Measurements from ENCODE around the gene ROR1. TPM values are rescaled to one million over a fixed set of nuclear protein-coding genes. Genes with fewer than 3 reads are reported as not detected.

ROR1 gene
- total and polyA plus RNA-seq, 10 of the 15 experiments (the other 5 are each of a cell fraction or from before 2014, with no cell fraction given), result 0.02 to 0.08 (median 0.05) TPM; not detected in 6

GRCh38 chr1:63988941-63989340 lies 215.1 kb downstream of the ROR1 start:
- in situ Hi-C loops (cut with MboI) (no loop called here), intact Hi-C loops (cut with micrococcal nuclease; ENCODE audit: unreplicated experiment) (no loop called here)
- ATAC-seq, result no peak
- ChIA-PET POLR2A (no interaction called here), RAD21 (ENCODE audit: unreplicated experiment) (no interaction called here), SMC1A (ENCODE audit: uncharacterized antibody, unreplicated experiment) (no interaction called here), CTCF (no interaction called here)
- no peak for TF ChIP-seq SMARCA5 (IDR thresholded peaks at IDR 0.05)
- TF ChIP-seq IRF5 (IDR thresholded peaks at IDR 0.05; ENCODE audit: borderline replicate concordance), result no peak
- Histone ChIP-seq H4K20me1 (ENCODE audit: control insufficient read depth, insufficient read depth) (no peaks in the 10 kb centered on the region), H3K27me3 (replicated peaks in 1 of 2; ENCODE audit: control insufficient read depth in 2 of 2, insufficient read depth in 2 of 2, low read length in 1 of 2) (no peaks in the 10 kb centered on the region), H3K9ac (ENCODE audit: control insufficient read depth, insufficient read depth, low read length) (no peak overlapping the region), H2AFZ (ENCODE audit: control insufficient read depth, low read depth, low read length) (no peak overlapping the region), H3K9me3 (replicated peaks; ENCODE audit: control insufficient read depth, insufficient read depth, low read length) (no peaks in the 10 kb centered on the region), H3K36me3 (ENCODE audit: control insufficient read depth in 2 of 2, insufficient read depth in 2 of 2, low read length in 1 of 2) (no peaks in the 10 kb centered on the region), H3K4me2 (ENCODE audit: control insufficient read depth, insufficient read depth) (no peak overlapping the region), H3K79me2 (ENCODE audit: control insufficient read depth, insufficient read depth, low read length) (no peaks in the 10 kb centered on the region), H3K4me1 (ENCODE audit: control insufficient read depth, insufficient read depth, low read length) (no peaks in the 10 kb centered on the region), H3K27ac (ENCODE audit: control insufficient read depth, insufficient read depth) (no peak overlapping the region), H3K4me3 (no peak overlapping the region)
- no peak for FAIRE-seq
- no peak for DNase-seq (ENCODE audit: low read depth, low spot score)
- no TSS peak for BruUV-seq (replicated peaks)
- WGBS (ENCODE audit: insufficient coverage, insufficient replicate concordance, low lambda C conversion rate, missing lambda C conversion rate), result 0% methylated on average over 2 of the region's 2 CpGs

- no peaks in the 10 kb centered on the region for H4K20me1 ChIP-seq (ENCODE audit: control insufficient read depth, insufficient read depth)
- H3K9ac ChIP-seq (ENCODE audit: control insufficient read depth, insufficient read depth, low read length), result no peak overlapping the region
- H3K79me2 ChIP-seq (ENCODE audit: control insufficient read depth, insufficient read depth, low read length), result no peaks in the 10 kb centered on the region
- no TSS peak for BruUV-seq (replicated peaks)
- H3K27me3 ChIP-seq (replicated peaks in 1 of 2; ENCODE audit: control insufficient read depth in 2 of 2, insufficient read depth in 2 of 2, low read length in 1 of 2), result no peaks in the 10 kb centered on the region
- H3K4me2 ChIP-seq (ENCODE audit: control insufficient read depth, insufficient read depth), result no peak overlapping the region
- ChIA-PET POLR2A (no interaction called here), RAD21 (ENCODE audit: unreplicated experiment) (no interaction called here), SMC1A (ENCODE audit: uncharacterized antibody, unreplicated experiment) (no interaction called here), CTCF (interaction anchor here (0.9 kb wide), 1 partner anchor 146 kb away, joined by 3 read pairs; no protein-coding TSS in a partner anchor)
- no peak overlapping the region for H3K27ac ChIP-seq (ENCODE audit: control insufficient read depth, insufficient read depth)
- H2AFZ ChIP-seq (ENCODE audit: control insufficient read depth, low read depth, low read length), result no peak overlapping the region
- FAIRE-seq, result no peak
- no peak overlapping the region for H3K4me3 ChIP-seq
- in situ Hi-C loops (cut with MboI), result no loop called here
- no peak for DNase-seq (ENCODE audit: low read depth, low spot score)
- WGBS (ENCODE audit: insufficient coverage, insufficient replicate concordance, low lambda C conversion rate, missing lambda C conversion rate), result 42% methylated on average over 2 of the region's 2 CpGs
- intact Hi-C loops (cut with micrococcal nuclease; ENCODE audit: unreplicated experiment), result no loop called here
- H3K36me3 ChIP-seq (ENCODE audit: control insufficient read depth in 2 of 2, insufficient read depth in 2 of 2, low read length in 1 of 2), result no peaks in the 10 kb centered on the region
- no peaks in the 10 kb centered on the region for H3K4me1 ChIP-seq (ENCODE audit: control insufficient read depth, insufficient read depth, low read length)
- ATAC-seq, result no peak
- no peaks in the 10 kb centered on the region for H3K9me3 ChIP-seq (replicated peaks; ENCODE audit: control insufficient read depth, insufficient read depth, low read length)
- TF ChIP-seq, protein P1, sequence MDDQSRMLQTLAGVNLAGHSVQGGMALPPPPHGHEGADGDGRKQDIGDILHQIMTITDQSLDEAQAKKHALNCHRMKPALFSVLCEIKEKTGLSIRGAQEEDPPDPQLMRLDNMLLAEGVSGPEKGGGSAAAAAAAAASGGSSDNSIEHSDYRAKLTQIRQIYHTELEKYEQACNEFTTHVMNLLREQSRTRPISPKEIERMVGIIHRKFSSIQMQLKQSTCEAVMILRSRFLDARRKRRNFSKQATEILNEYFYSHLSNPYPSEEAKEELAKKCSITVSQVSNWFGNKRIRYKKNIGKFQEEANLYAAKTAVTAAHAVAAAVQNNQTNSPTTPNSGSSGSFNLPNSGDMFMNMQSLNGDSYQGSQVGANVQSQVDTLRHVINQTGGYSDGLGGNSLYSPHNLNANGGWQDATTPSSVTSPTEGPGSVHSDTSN (IDR thresholded peaks at IDR 0.05; ENCODE audit: insufficient replicate concordance, low read depth, low read length), result no peak
- TF ChIP-seq PAX5 (IDR thresholded peaks at IDR 0.05; ENCODE audit: borderline replicate concordance, low read depth, low read length) (no peak), ESRRA (IDR thresholded peaks at IDR 0.05; ENCODE audit: low read length) (no peak), SMAD1 (IDR thresholded peaks at IDR 0.05; ENCODE audit: low read depth, partially characterized antibody) (no peak), ZNF24 (IDR thresholded peaks at IDR 0.05) (no peak), SMAD5 (IDR thresholded peaks at IDR 0.05; ENCODE audit: low read depth) (no peak), TBL1XR1 (IDR thresholded peaks at IDR 0.05; ENCODE audit: low read depth, low read length) (no peak), CREB1 (IDR thresholded peaks at IDR 0.05; ENCODE audit: low read depth) (no peak), ATF7 (IDR thresholded peaks at IDR 0.05; ENCODE audit: low read depth) (no peak), PKNOX1 (IDR thresholded peaks at IDR 0.05) (no peak)
These were observed 217.9 kb downstream of the ROR1 start for GRCh38 chr1:63991685-63992084.
